ENCODE data around the gene CAPZA2. TPM values are rescaled to one million over a fixed set of nuclear protein-coding genes. Genes with fewer than 3 reads are reported as not detected.

The CAPZA2 gene
- total and polyA plus RNA-seq, 9 of the 15 experiments (the other 6 are each of a cell fraction or from before 2014, with no cell fraction given) = 67.0 to 524 (median 176) TPM

DNA sequence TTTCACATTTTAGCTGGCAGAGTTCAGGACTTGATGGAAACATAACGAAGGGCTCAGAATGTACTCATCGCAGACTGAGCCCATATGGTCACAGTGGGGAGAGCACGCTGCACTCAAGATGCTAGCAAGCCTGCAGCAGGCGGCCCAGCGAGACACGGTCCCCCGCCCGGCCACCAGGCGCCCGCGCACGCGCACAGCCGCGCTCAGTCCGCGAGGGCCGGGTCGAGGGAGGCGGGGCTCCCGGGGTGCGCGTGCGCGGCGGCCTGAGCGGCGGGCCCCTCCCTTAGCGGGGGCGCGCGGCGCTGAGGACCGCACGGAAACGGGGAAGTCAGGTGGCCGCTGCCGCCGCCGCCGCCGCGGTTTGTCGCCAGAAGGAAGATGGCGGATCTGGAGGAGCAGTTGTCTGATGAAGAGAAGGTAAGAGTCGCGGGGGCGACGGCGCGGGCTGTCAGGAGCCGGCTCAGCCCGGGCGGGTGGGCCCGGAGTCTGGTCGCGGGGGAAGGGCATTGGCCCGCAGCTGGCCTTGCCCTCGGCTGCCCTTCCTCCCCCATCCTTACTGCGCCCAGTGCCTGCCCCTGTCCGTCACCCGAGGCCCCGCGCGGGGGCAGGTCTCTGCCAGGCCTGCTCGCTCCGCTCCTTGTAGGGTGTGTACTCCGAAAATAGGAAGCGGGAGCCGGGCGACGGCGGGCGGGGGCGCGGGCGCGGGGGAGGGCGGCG, at the start of gene CAPZA2 (continued):
- TF ChIP-seq, protein P1, sequence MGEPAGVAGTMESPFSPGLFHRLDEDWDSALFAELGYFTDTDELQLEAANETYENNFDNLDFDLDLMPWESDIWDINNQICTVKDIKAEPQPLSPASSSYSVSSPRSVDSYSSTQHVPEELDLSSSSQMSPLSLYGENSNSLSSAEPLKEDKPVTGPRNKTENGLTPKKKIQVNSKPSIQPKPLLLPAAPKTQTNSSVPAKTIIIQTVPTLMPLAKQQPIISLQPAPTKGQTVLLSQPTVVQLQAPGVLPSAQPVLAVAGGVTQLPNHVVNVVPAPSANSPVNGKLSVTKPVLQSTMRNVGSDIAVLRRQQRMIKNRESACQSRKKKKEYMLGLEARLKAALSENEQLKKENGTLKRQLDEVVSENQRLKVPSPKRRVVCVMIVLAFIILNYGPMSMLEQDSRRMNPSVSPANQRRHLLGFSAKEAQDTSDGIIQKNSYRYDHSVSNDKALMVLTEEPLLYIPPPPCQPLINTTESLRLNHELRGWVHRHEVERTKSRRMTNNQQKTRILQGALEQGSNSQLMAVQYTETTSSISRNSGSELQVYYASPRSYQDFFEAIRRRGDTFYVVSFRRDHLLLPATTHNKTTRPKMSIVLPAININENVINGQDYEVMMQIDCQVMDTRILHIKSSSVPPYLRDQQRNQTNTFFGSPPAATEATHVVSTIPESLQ (CRISPR knock-in tag; IDR thresholded peaks at IDR 0.05) = peak; percentile 90; the same call in 1 of the 2 replicates
- TF ChIP-seq, protein P2, sequence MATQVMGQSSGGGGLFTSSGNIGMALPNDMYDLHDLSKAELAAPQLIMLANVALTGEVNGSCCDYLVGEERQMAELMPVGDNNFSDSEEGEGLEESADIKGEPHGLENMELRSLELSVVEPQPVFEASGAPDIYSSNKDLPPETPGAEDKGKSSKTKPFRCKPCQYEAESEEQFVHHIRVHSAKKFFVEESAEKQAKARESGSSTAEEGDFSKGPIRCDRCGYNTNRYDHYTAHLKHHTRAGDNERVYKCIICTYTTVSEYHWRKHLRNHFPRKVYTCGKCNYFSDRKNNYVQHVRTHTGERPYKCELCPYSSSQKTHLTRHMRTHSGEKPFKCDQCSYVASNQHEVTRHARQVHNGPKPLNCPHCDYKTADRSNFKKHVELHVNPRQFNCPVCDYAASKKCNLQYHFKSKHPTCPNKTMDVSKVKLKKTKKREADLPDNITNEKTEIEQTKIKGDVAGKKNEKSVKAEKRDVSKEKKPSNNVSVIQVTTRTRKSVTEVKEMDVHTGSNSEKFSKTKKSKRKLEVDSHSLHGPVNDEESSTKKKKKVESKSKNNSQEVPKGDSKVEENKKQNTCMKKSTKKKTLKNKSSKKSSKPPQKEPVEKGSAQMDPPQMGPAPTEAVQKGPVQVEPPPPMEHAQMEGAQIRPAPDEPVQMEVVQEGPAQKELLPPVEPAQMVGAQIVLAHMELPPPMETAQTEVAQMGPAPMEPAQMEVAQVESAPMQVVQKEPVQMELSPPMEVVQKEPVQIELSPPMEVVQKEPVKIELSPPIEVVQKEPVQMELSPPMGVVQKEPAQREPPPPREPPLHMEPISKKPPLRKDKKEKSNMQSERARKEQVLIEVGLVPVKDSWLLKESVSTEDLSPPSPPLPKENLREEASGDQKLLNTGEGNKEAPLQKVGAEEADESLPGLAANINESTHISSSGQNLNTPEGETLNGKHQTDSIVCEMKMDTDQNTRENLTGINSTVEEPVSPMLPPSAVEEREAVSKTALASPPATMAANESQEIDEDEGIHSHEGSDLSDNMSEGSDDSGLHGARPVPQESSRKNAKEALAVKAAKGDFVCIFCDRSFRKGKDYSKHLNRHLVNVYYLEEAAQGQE (IDR thresholded peaks at IDR 0.05; ENCODE audit: borderline replicate concordance) = peak; percentile 49
- TF ChIP-seq, protein P2 (CRISPR knock-in tag; IDR thresholded peaks at IDR 0.05; ENCODE audit: low read depth) = peak; percentile 56; the same call in 1 of the 2 replicates
- TF ChIP-seq POLR2G (IDR thresholded peaks at IDR 0.05; ENCODE audit: low read depth, low read length) (peak; percentile 98), PTRF (tag; IDR thresholded peaks at IDR 0.05) (no peak), C11orf30 (IDR thresholded peaks at IDR 0.05; ENCODE audit: low read depth) (peak; percentile 45), KAT7 (CRISPR knock-in tag; IDR thresholded peaks at IDR 0.05; ENCODE audit: borderline replicate concordance) (peak; percentile 79; the same call in 1 of the 2 replicates), CTBP1 (IDR thresholded peaks at IDR 0.05; ENCODE audit: borderline replicate concordance) (peak; percentile 97), ZNF212 (CRISPR knock-in tag; IDR thresholded peaks at IDR 0.05) (no peak; the same call in 1 of the 2 replicates), CREM (IDR thresholded peaks at IDR 0.05; ENCODE audit: low read depth) (peak; percentile 55; the same call in 1 of the 2 replicates)
- TF ChIP-seq, protein P3, sequence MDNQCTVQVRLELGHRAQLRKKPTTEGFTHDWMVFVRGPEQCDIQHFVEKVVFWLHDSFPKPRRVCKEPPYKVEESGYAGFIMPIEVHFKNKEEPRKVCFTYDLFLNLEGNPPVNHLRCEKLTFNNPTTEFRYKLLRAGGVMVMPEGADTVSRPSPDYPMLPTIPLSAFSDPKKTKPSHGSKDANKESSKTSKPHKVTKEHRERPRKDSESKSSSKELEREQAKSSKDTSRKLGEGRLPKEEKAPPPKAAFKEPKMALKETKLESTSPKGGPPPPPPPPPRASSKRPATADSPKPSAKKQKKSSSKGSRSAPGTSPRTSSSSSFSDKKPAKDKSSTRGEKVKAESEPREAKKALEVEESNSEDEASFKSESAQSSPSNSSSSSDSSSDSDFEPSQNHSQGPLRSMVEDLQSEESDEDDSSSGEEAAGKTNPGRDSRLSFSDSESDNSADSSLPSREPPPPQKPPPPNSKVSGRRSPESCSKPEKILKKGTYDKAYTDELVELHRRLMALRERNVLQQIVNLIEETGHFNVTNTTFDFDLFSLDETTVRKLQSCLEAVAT (IDR thresholded peaks at IDR 0.05) = peak in 1 of 2 experiments; percentile 69; a peak in 1 of 4 replicates
- TF ChIP-seq, protein P4, sequence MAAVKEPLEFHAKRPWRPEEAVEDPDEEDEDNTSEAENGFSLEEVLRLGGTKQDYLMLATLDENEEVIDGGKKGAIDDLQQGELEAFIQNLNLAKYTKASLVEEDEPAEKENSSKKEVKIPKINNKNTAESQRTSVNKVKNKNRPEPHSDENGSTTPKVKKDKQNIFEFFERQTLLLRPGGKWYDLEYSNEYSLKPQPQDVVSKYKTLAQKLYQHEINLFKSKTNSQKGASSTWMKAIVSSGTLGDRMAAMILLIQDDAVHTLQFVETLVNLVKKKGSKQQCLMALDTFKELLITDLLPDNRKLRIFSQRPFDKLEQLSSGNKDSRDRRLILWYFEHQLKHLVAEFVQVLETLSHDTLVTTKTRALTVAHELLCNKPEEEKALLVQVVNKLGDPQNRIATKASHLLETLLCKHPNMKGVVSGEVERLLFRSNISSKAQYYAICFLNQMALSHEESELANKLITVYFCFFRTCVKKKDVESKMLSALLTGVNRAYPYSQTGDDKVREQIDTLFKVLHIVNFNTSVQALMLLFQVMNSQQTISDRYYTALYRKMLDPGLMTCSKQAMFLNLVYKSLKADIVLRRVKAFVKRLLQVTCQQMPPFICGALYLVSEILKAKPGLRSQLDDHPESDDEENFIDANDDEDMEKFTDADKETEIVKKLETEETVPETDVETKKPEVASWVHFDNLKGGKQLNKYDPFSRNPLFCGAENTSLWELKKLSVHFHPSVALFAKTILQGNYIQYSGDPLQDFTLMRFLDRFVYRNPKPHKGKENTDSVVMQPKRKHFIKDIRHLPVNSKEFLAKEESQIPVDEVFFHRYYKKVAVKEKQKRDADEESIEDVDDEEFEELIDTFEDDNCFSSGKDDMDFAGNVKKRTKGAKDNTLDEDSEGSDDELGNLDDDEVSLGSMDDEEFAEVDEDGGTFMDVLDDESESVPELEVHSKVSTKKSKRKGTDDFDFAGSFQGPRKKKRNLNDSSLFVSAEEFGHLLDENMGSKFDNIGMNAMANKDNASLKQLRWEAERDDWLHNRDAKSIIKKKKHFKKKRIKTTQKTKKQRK (IDR thresholded peaks at IDR 0.05; ENCODE audit: borderline replicate concordance, low read depth, low read length) = no peak

Measured in K562 (cell line).